Activated naive CD4-positive, alpha-beta T cell treated with anti-CD3 and anti-CD28 coated beads, Interleukin-2, amount 10 ng/mL, durations not matched to agents 7 days and 5 days (primary cell): ENCODE results near the gene FNDC1.

ENCODE experiments used
- CTCF ChIA-PET: fragments of 350-600 bp; sonication (Branson Sonifier 250); formaldehyde crosslinking; loops from one replicate; lab custom pipeline; 2021; ENCODE audit warnings: antibody characterized with exemption; lab: Charles Lee
- DNase-seq: peaks from one replicate; pipeline ENCODE4 v3.0.0-alpha.2; 2020
- H3K27ac Mint-ChIP-seq: one replicate; pipeline ENCODE4 v1.8.0; 2021; ENCODE audit warnings: mild to moderate bottlenecking, moderate library complexity, mixed read lengths
- H3K27me3 Mint-ChIP-seq: one replicate; pipeline ENCODE4 v1.8.0; 2021; ENCODE audit warnings: mild to moderate bottlenecking, mixed read lengths
- H3K36me3 Mint-ChIP-seq: one replicate; pipeline ENCODE4 v1.8.0; 2021; ENCODE audit warnings: mixed read lengths
- H3K4me1 Mint-ChIP-seq: one replicate; pipeline ENCODE4 v1.8.0; 2021; ENCODE audit warnings: mixed read lengths
- H3K4me3 Mint-ChIP-seq: one replicate; pipeline ENCODE4 v1.8.0; 2021; ENCODE audit warnings: mild to moderate bottlenecking, moderate library complexity, mixed read lengths
- H3K9me3 Mint-ChIP-seq: one replicate; pipeline ENCODE4 v1.8.0; 2021; ENCODE audit warnings: mixed read lengths

Gene FNDC1

DNA sequence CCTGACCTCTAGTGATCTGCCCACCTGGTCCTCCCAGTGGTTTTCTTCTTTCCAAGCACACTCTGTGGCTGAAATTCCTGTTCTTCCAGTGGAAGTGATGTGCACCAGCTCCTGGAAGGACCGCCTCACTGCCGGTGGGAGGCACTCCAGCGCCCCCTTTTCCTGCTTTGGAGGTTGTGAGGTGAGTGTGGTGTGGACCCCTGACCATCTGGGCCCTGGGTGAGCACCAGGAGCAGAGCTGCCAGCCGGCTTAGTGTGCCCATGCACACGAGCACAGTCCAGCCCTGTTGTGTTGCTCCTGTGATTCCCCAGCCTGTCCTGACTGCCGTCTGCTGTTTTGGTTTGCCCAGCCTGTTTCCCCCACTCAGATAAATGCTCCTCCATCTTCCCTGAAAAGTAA is 134.6 kb downstream of the FNDC1 start:
- CTCF ChIA-PET: no interaction called here
- Mint-ChIP-seq H3K9me3 (no peaks in the 10 kb centered on the region), H3K36me3 (no peaks in the 10 kb centered on the region), H3K27me3 (peaks cover 29% of the 10 kb centered on the region), H3K4me3 (no peak overlapping the region), H3K27ac (no peak overlapping the region), H3K4me1 (no peaks in the 10 kb centered on the region)
- no peak for DNase-seq

DNA sequence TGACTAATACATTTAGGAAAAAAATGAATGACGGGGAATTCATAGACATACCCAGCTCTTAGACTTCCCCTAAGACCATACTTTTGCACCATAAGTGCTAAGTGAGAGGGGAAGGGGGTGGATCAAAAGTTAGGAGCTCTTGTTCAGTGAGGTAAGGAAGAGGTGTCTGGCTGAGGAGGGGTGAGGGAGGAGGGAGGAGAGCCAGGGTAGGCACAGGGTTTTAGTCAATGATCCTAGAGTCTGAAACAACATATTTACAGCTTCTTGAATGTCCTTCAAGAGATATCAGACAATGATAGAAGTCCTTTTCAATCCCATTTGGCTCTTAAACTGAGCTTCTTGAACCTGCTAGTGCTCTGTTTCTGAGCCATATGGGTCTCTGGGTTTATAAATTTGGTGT is 135.4 kb downstream of the FNDC1 start:
- Mint-ChIP-seq H3K36me3 (no peaks in the 10 kb centered on the region), H3K9me3 (no peaks in the 10 kb centered on the region), H3K27me3 (peaks cover 20% of the 10 kb centered on the region), H3K27ac (no peak overlapping the region), H3K4me3 (no peak overlapping the region), H3K4me1 (no peaks in the 10 kb centered on the region)
- DNase-seq: no peak
- CTCF ChIA-PET: interaction anchor here (1.2 kb wide), 1 partner anchor 52 kb away, joined by 4 read pairs; no protein-coding TSS in a partner anchor

DNA sequence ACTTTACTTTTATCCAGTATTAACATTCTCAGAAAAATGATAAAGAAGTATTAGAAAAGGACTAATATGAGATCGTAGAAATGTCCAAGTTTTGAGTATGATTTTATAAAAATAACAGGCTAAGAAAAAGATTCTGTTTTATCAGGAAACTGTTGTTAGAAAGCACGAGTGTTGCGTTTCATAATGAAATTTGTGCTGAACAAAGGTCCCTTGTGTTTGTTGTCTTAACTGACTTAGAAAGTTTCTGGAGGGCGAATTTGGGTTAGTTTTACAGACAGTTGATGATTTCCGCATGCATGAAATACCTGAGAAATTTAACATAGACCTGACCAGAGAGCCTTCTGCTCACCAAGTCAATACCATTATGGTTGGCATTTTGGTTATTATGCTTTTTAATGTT is 136.0 kb downstream of the FNDC1 start:
- no peaks in the 10 kb centered on the region for H3K4me1 Mint-ChIP-seq
- CTCF ChIA-PET: interaction anchor here (1.2 kb wide), 1 partner anchor 53 kb away, joined by 4 read pairs; no protein-coding TSS in a partner anchor
- peaks cover 20% of the 10 kb centered on the region for H3K27me3 Mint-ChIP-seq
- DNase-seq: no peak
- H3K36me3 Mint-ChIP-seq: no peaks in the 10 kb centered on the region
- H3K27ac Mint-ChIP-seq: no peak overlapping the region
- H3K4me3 Mint-ChIP-seq: no peak overlapping the region
- no peaks in the 10 kb centered on the region for H3K9me3 Mint-ChIP-seq

DNA sequence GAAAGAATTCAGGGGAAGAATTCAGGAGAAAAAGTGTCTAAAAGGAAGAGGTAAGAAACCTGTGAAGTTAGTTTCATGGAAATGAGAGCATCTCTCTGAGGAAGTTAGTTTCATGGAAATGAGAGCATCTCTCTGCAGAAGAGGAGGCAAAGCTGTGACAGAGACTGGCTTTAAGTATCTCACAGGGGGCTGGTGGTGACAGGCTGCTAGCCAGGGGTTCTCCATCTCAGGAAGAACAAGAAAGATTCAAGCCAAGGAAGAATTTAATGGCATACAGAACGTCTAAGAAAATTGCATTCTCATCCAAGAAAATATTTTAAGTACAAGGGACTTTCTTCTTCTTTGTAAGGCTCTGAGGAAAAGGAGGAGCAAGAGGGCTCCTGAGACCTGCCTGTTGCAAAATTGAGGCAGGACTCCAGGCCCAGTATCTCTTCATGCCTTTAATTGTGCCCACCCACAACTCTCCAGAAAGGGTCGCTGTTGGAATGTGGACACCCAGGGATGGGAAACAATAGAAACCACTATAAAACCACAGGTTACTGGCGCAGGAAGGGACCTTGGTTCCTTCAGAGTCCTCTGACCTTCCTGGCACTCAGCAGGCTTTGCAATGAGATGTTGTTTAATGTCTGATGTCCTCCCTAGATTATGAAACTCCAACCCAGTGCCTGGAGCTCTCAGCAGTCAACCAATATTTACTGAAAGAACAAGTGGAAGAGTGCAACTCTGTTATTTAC is 136.8 kb downstream of the FNDC1 start:
- CTCF ChIA-PET: interaction anchor here (1.2 kb wide), 1 partner anchor 54 kb away, joined by 4 read pairs; no protein-coding TSS in a partner anchor
- H3K9me3 Mint-ChIP-seq: no peaks in the 10 kb centered on the region
- H3K4me3 Mint-ChIP-seq: no peak overlapping the region
- no peak overlapping the region for H3K27ac Mint-ChIP-seq
- peaks cover 16% of the 10 kb centered on the region for H3K27me3 Mint-ChIP-seq
- no peaks in the 10 kb centered on the region for H3K36me3 Mint-ChIP-seq
- DNase-seq: no peak
- no peaks in the 10 kb centered on the region for H3K4me1 Mint-ChIP-seq

DNA sequence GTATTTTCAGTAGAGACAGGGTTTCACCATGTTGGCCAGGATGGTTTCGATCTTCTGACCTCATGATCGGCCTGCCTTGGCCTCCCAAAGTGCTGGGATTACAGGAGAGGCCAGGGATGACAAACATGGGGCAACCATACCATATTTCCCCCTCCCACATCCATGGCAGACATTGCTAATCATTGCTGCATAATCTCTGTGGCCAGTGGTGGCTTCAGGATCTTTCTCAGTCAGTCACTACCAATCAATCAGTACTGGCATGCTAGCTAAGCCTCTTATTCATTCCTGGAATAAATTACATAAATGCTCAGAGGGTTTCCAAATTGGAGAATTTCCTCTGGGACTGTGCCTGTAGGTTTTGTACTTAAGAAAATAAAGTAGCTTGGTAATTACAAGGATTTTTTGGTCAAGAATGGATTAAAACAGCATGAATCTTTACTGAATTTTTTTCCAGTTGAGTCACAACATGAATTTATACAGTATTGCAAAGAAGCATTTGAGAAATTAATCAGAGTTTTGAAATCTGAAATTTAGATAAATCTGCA is 138.1 kb downstream of the FNDC1 start:
- no peaks in the 10 kb centered on the region for H3K4me1 Mint-ChIP-seq
- no peaks in the 10 kb centered on the region for H3K9me3 Mint-ChIP-seq
- H3K36me3 Mint-ChIP-seq: no peaks in the 10 kb centered on the region
- no peak overlapping the region for H3K27ac Mint-ChIP-seq
- no peak overlapping the region for H3K4me3 Mint-ChIP-seq
- CTCF ChIA-PET: no interaction called here
- no peak for DNase-seq
- peaks cover 15% of the 10 kb centered on the region for H3K27me3 Mint-ChIP-seq

DNA sequence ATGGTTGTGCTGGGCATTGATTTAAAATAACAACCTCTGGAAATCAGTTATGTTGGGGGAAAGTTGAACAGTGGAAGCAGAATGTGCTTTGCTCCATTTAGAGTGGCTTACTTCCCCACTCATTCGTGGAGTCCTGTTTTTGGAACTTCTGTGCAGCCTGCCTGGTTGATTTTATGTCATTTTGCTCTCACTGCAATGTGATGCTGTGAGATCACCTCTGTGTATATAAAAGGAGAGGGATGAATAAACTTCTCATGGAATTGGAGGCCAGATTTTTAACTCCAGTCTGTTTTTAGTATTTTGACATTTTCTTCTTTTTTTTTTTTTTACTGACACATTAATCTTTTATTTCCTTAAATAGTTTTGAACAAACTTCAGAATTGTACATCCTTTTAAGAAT is 139.0 kb downstream of the FNDC1 start:
- CTCF ChIA-PET: no interaction called here
- Mint-ChIP-seq H3K27ac (no peak overlapping the region), H3K27me3 (peaks cover 14% of the 10 kb centered on the region), H3K4me1 (no peaks in the 10 kb centered on the region), H3K36me3 (no peaks in the 10 kb centered on the region), H3K4me3 (no peak overlapping the region), H3K9me3 (no peaks in the 10 kb centered on the region)
- DNase-seq: no peak

DNA sequence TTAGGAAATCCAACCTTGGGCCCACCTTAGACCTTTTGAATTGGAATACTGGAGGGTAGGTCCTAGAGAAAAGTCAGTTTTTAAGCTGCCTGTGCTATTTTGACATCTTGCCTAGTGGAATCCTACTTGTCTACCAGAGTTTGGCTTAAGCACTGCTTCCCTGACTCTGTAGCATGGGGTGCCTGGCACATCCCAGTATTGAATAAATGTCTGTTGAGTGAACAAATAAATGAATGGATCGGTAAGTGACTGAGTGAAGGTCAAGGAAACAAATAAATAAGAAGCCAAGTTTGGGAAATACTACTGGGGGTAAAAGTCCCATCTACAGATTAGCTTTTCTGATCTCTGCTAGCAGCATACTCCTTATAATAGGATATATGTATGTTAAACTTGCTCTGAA is 140.5 kb downstream of the FNDC1 start:
- CTCF ChIA-PET: no interaction called here
- no peaks in the 10 kb centered on the region for H3K4me1 Mint-ChIP-seq
- peaks cover 5% of the 10 kb centered on the region for H3K27me3 Mint-ChIP-seq
- H3K4me3 Mint-ChIP-seq: no peak overlapping the region
- no peaks in the 10 kb centered on the region for H3K9me3 Mint-ChIP-seq
- H3K36me3 Mint-ChIP-seq: no peaks in the 10 kb centered on the region
- no peak overlapping the region for H3K27ac Mint-ChIP-seq
- no peak for DNase-seq

DNA sequence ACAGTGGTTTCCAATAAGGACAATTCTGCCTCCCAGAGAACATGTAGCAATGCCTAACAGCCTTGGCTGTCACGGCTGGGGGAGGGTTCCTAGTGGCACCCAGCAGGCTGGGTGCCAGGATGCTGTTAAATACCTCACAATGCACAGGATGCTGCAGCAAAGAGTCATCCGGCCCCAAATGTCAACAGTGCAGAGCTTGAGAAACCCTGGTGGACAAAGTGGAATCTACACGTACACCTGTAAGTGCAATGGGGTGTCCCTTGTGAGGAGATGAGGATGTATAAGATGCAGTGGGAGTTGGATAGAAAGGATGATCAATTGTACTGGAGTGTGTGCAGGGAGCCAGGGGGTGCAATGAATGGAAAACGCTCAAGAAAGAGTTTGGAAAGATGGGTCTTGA is 142.4 kb downstream of the FNDC1 start:
- H3K27me3 Mint-ChIP-seq: no peaks in the 10 kb centered on the region
- no peak overlapping the region for H3K4me3 Mint-ChIP-seq
- H3K36me3 Mint-ChIP-seq: no peaks in the 10 kb centered on the region
- no peaks in the 10 kb centered on the region for H3K9me3 Mint-ChIP-seq
- no peak for DNase-seq
- no peak overlapping the region for H3K27ac Mint-ChIP-seq
- H3K4me1 Mint-ChIP-seq: no peaks in the 10 kb centered on the region
- CTCF ChIA-PET: no interaction called here

DNA sequence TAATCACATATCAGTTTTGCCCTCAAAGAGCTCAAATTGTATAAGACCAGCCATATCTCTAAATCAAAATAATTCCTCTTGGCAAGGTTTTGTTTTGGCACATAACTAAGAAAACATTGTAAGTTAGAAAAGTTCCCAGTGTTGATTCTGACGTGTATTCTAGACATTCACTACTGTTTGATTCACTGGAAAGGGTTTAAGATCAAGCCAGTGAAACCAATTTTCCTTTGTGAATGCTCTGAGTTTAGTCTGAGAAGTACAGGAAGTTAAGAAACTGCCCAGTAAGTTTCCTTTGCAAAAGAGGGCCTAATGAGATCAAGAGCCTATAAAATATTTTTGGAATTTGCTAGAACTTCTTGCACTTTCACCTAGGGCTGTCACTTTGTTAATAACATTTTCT is 143.0 kb downstream of the FNDC1 start:
- Mint-ChIP-seq H3K36me3 (no peaks in the 10 kb centered on the region), H3K27me3 (no peaks in the 10 kb centered on the region), H3K9me3 (no peaks in the 10 kb centered on the region), H3K27ac (no peak overlapping the region), H3K4me1 (no peaks in the 10 kb centered on the region), H3K4me3 (no peak overlapping the region)
- CTCF ChIA-PET: interaction anchor here (1.0 kb wide), 1 partner anchor 10 kb away, joined by 3 read pairs; no protein-coding TSS in a partner anchor
- no peak for DNase-seq

DNA sequence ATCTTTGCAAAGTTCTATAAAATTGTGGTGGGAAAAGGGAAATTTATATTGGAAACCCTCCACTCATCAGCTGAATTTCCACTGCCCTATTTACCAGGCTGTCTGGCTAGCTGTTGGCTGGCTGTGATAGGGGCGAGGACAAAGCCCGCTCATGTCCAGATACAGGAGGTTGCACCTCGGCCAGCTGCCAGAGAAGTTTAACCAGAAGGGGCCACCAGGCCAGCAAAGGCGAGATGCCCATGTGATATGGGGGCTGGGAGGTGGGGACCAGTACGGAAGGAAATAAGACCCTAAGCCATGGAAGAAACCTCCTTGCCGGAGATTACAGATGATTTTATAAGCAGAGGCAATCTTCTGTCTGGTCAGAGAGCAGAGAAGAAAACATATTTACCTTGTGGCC is 143.8 kb downstream of the FNDC1 start:
- peaks cover 6% of the 10 kb centered on the region for H3K27me3 Mint-ChIP-seq
- H3K4me3 Mint-ChIP-seq: no peak overlapping the region
- no peak overlapping the region for H3K27ac Mint-ChIP-seq
- H3K36me3 Mint-ChIP-seq: no peaks in the 10 kb centered on the region
- CTCF ChIA-PET: interaction anchor here (1.0 kb wide), 1 partner anchor 9 kb away, joined by 3 read pairs; no protein-coding TSS in a partner anchor
- DNase-seq: no peak
- no peaks in the 10 kb centered on the region for H3K9me3 Mint-ChIP-seq
- no peaks in the 10 kb centered on the region for H3K4me1 Mint-ChIP-seq

DNA sequence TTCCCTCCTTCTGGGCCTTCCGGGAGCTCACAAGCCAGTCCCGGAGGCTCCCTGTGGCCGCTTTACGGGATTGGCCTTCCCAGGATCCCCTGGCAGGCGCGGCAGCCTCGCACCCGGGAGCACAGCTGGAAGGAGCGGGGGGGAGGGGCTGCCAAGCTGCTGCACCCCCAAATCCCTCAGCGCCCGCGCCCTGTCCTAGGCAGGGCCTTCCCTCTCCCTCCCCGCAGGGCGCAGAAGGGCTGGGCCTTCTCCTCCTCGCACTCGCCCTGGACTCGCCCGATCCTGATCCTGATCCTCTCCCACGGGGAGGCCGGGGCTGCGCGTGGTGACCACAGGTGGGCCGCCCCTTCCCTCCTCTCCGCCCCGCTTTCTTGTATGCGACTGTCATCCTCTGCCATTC is 146.4 kb downstream of the FNDC1 start:
- no peaks in the 10 kb centered on the region for H3K4me1 Mint-ChIP-seq
- H3K9me3 Mint-ChIP-seq: no peaks in the 10 kb centered on the region
- CTCF ChIA-PET: no interaction called here
- no peak overlapping the region for H3K4me3 Mint-ChIP-seq
- no peak for DNase-seq
- H3K36me3 Mint-ChIP-seq: no peaks in the 10 kb centered on the region
- H3K27me3 Mint-ChIP-seq: peaks cover 19% of the 10 kb centered on the region
- H3K27ac Mint-ChIP-seq: no peak overlapping the region

DNA sequence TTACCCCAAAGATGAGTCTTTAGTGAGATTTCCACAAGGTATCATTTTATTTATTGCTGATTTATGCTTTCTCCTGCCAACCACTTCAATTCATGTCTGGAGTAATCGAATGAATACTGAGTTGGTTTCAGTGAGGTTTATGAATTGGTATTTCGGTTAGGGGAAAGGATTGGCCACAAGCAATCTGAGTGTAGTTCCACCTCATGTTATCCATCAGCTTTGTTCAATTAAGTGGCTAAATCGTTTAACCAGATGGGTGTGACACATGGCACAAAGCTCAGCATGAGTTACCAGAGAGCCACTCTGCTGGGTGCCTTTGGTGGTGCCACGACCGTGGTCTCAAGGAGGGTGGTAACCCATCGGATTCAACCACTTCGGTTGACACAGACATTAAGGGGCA is 148.2 kb downstream of the FNDC1 start:
- Mint-ChIP-seq H3K4me1 (no peaks in the 10 kb centered on the region), H3K4me3 (no peak overlapping the region), H3K36me3 (no peaks in the 10 kb centered on the region), H3K27me3 (peaks cover 19% of the 10 kb centered on the region), H3K27ac (no peak overlapping the region), H3K9me3 (no peaks in the 10 kb centered on the region)
- CTCF ChIA-PET: no interaction called here
- DNase-seq: no peak

DNA sequence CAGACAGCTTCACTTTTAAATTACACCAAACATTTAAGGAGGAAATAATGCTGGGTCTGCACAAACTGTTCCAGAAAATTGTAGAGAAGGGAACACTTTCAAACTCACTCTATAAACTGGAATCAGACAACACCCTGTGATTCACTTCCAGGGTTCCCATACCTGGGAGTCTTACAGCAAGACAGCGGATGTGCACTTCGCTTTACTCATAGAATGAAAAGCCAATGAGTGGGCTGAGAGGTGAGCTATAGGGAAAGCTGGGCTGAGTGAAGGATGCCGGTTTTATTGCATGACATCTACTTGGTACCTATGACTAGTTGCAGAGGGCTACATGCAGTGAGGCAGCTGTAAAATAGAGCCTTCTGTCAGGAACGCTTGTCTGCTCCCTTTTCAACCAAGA is 152.1 kb downstream of the FNDC1 start:
- Mint-ChIP-seq H3K27ac (no peak overlapping the region), H3K9me3 (no peaks in the 10 kb centered on the region), H3K36me3 (no peaks in the 10 kb centered on the region), H3K4me3 (no peak overlapping the region), H3K27me3 (peaks cover 22% of the 10 kb centered on the region), H3K4me1 (no peaks in the 10 kb centered on the region)
- DNase-seq: no peak
- CTCF ChIA-PET: interaction anchor here (1.0 kb wide), 1 partner anchor 9 kb away, joined by 3 read pairs; no protein-coding TSS in a partner anchor
